ENCODE results near the gene COG7. TPM values are rescaled to one million over a fixed set of nuclear protein-coding genes. Genes with fewer than 3 reads are reported as not detected.

Gene COG7
- 19.6 and 24.5 TPM in 2 replicates for polyA plus RNA-seq (2011; rRNA removed)
- polyA minus RNA-seq (2011; rRNA and poly(A)+ RNA removed), result 24.4 and 28.9 TPM in 2 replicates

GRCh38 chr16:23452572-23453337 is at the start of gene COG7:
Gene COG7, minus strand, starts transcription at chr16:23453189. Its CDS starts 195 bp downstream, at chr16:23452994.
- H3K27me3 ChIP-seq (ENCODE audit: control insufficient read depth, insufficient read depth, low read length), result no peaks in the 10 kb centered on the region
- ChIA-PET POLR2A (interaction anchor here (0.6 to 1.3 kb wide), 3 partner anchors 9 to 105 kb away, joined by 3 to 9 read pairs (median 4); partner anchors contain the start of genes EARS2 and UBFD1), CTCF (interaction anchor here (0.7 to 6.8 kb wide), 2 partner anchors 18 to 56 kb away, joined by 3 to 99 read pairs; no protein-coding TSS in a partner anchor)

GRCh38 chr16:23502466-23502865 is 49.5 kb upstream of the COG7 start:
- Histone ChIP-seq H3K27ac (ENCODE audit: low read depth, low read length) (no peak overlapping the region), H3K9me3 (ENCODE audit: control insufficient read depth, insufficient read depth, low read length) (no peaks in the 10 kb centered on the region), H3K27me3 (ENCODE audit: control insufficient read depth, insufficient read depth, low read length) (no peaks in the 10 kb centered on the region), H3K4me3 (ENCODE audit: low read depth, low read length) (no peak overlapping the region)
- ChIA-PET CTCF (interaction anchor here (0.6 kb wide), 1 partner anchor 47 kb away, joined by 3 read pairs; no protein-coding TSS in a partner anchor), POLR2A (no interaction called here)
- DNase-seq (ENCODE audit: low read depth, low spot score), result no peak
- no peak for TF ChIP-seq CTCF (IDR thresholded peaks at IDR 0.05; ENCODE audit: low read depth, low read length)

More at GRCh38 chr16:23452572-23453337, at the start of gene COG7:
- peak within 1 kb of the TSS; percentile 70 for H3K27ac ChIP-seq (ENCODE audit: low read depth, low read length)
- peak; percentile 71 for DNase-seq (ENCODE audit: low read depth, low spot score)
- peaks cover 3% of the 10 kb centered on the region; the same call in 1 of the 2 replicates for H3K9me3 ChIP-seq (ENCODE audit: control insufficient read depth, insufficient read depth, low read length)
- TF ChIP-seq CTCF (IDR thresholded peaks at IDR 0.05; ENCODE audit: low read depth, low read length), result no peak
- H3K4me3 ChIP-seq (ENCODE audit: low read depth, low read length), result peak within 1 kb of the TSS; percentile 96

- Histone ChIP-seq H3K27ac (ENCODE audit: low read depth, low read length) (no peak overlapping the region), H3K27me3 (ENCODE audit: control insufficient read depth, insufficient read depth, low read length) (no peaks in the 10 kb centered on the region), H3K4me3 (ENCODE audit: low read depth, low read length) (no peak overlapping the region), H3K9me3 (ENCODE audit: control insufficient read depth, insufficient read depth, low read length) (no peaks in the 10 kb centered on the region)
- TF ChIP-seq CTCF (IDR thresholded peaks at IDR 0.05; ENCODE audit: low read depth, low read length), result no peak
- ChIA-PET CTCF (interaction anchor here (0.6 kb wide), 1 partner anchor 586 kb away, joined by 5 read pairs; no protein-coding TSS in a partner anchor), POLR2A (no interaction called here)
- no peak for DNase-seq (ENCODE audit: low read depth, low spot score)
These were observed 48.3 kb upstream of the COG7 start for GRCh38 chr16:23501291-23501690.

- no peak for TF ChIP-seq CTCF (IDR thresholded peaks at IDR 0.05; ENCODE audit: low read depth, low read length)
- Histone ChIP-seq H3K27me3 (ENCODE audit: control insufficient read depth, insufficient read depth, low read length) (no peaks in the 10 kb centered on the region), H3K9me3 (ENCODE audit: control insufficient read depth, insufficient read depth, low read length) (no peaks in the 10 kb centered on the region), H3K27ac (ENCODE audit: low read depth, low read length) (no peak overlapping the region), H3K4me3 (ENCODE audit: low read depth, low read length) (no peak overlapping the region)
- ChIA-PET POLR2A (no interaction called here), CTCF (no interaction called here)
- DNase-seq (ENCODE audit: low read depth, low spot score), result no peak
These were observed 47.9 kb upstream of the COG7 start for GRCh38 chr16:23500862-23501225.

GRCh38 chr16:23500212-23500861 is 47.3 kb upstream of the COG7 start:
- Histone ChIP-seq H3K27ac (ENCODE audit: low read depth, low read length) (no peak overlapping the region), H3K27me3 (ENCODE audit: control insufficient read depth, insufficient read depth, low read length) (no peaks in the 10 kb centered on the region), H3K9me3 (ENCODE audit: control insufficient read depth, insufficient read depth, low read length) (no peaks in the 10 kb centered on the region), H3K4me3 (ENCODE audit: low read depth, low read length) (no peak overlapping the region)
- CTCF ChIA-PET, result no interaction called here
- no peak for DNase-seq (ENCODE audit: low read depth, low spot score)
- POLR2A ChIA-PET, result no interaction called here
- TF ChIP-seq CTCF (IDR thresholded peaks at IDR 0.05; ENCODE audit: low read depth, low read length), result no peak
